Measurements from ENCODE around the gene CPT1B. TPM values are rescaled to one million over a fixed set of nuclear protein-coding genes. Genes with fewer than 3 reads are reported as not detected.

The CPT1B gene
- total RNA-seq, 1 experiment from 2014 or later = 13.1 TPM

GRCh38 chr22:50604256-50605001, 26.2 kb upstream of the CPT1B start:
- Histone ChIP-seq H2AFZ (ENCODE audit: low read length) (no peak overlapping the region), H3K79me2 (ENCODE audit: low read length) (no peaks in the 10 kb centered on the region), H3K4me3 (ENCODE audit: low read length) (no peak overlapping the region), H3K4me2 (ENCODE audit: low read length) (no peak overlapping the region), H3K9me2 (replicated peaks; ENCODE audit: low read length) (no peaks in the 10 kb centered on the region), H3F3A (ENCODE audit: low read length, unreplicated experiment) (no peaks in the 10 kb centered on the region), H3K27me3 (ENCODE audit: low read length) (no peaks in the 10 kb centered on the region), H3K36me3 (ENCODE audit: low read depth, low read length) (no peaks in the 10 kb centered on the region), H3K4me1 (ENCODE audit: insufficient read depth, low read length) (no peaks in the 10 kb centered on the region), H3K9ac (ENCODE audit: low read length) (no peak overlapping the region), H3K9me3 (ENCODE audit: low read length) (no peaks in the 10 kb centered on the region), H4K20me1 (ENCODE audit: low read length) (no peaks in the 10 kb centered on the region), H3K27ac (ENCODE audit: low read length) (no peak overlapping the region)
- no peak for DNase-seq
- ChIA-PET CTCF (no interaction called here), POLR2A (ENCODE audit: unreplicated experiment) (no interaction called here)
- no TSS peak for BruUV-seq (replicated peaks)
- TF ChIP-seq, protein P1, sequence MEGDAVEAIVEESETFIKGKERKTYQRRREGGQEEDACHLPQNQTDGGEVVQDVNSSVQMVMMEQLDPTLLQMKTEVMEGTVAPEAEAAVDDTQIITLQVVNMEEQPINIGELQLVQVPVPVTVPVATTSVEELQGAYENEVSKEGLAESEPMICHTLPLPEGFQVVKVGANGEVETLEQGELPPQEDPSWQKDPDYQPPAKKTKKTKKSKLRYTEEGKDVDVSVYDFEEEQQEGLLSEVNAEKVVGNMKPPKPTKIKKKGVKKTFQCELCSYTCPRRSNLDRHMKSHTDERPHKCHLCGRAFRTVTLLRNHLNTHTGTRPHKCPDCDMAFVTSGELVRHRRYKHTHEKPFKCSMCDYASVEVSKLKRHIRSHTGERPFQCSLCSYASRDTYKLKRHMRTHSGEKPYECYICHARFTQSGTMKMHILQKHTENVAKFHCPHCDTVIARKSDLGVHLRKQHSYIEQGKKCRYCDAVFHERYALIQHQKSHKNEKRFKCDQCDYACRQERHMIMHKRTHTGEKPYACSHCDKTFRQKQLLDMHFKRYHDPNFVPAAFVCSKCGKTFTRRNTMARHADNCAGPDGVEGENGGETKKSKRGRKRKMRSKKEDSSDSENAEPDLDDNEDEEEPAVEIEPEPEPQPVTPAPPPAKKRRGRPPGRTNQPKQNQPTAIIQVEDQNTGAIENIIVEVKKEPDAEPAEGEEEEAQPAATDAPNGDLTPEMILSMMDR (conservative IDR thresholded peaks at IDR 0.05; ENCODE audit: low read depth, low read length) = no peak
- TF ChIP-seq EZH2phosphoT487 (IDR thresholded peaks at IDR 0.05; ENCODE audit: borderline replicate concordance, low read length) (no peak), EZH2 (IDR thresholded peaks at IDR 0.05; ENCODE audit: low read length, unreplicated experiment) (no peak)
- intact Hi-C loops (cut with micrococcal nuclease) = no loop called here
- ATAC-seq = no peak

DNA sequence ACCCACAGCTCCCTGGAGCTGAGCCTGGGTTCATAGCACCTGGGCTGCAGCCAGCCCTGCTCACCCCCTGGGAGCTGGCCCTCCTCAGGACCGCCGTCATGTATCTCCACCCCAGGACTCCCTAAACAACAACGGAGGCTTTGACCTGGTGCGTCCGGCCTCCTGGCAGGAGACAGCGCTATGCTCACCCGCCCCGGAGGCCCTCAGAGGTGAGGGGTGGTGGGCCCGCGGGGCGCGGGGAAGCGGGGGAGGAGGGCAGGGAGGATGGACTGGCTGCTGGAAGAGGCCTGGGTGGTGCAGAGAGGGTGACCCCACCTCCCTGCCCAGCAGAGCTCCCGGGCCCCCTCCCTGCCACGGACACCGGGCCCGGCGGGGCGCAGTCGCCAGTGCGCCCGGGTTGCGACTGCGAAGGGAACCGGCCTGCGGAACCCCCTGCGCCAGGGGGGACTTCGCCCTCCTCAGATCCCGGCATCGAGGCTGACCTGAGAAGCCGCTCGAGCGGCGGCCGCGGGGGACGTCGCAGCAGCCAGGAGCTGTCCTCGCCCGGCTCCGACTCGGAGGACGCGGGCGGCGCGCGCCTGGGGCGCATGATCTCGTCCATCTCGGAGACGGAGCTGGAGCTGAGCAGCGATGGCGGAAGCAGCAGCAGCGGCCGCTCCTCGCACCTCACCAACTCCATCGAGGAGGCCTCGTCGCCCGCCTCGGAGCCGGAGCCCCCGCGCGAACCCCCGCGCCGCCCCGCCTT, 25.5 kb upstream of the CPT1B start:
- intact Hi-C loops (cut with micrococcal nuclease) = no loop called here

More for the DNA sequence above, 25.5 kb upstream of the CPT1B start:
- Histone ChIP-seq H3K4me2 (ENCODE audit: low read length) (no peak overlapping the region), H3K36me3 (ENCODE audit: low read depth, low read length) (no peaks in the 10 kb centered on the region), H4K20me1 (ENCODE audit: low read length) (no peaks in the 10 kb centered on the region), H3K9me3 (ENCODE audit: low read length) (no peaks in the 10 kb centered on the region), H3K27me3 (ENCODE audit: low read length) (no peaks in the 10 kb centered on the region), H3K4me3 (ENCODE audit: low read length) (no peak overlapping the region), H3K9ac (ENCODE audit: low read length) (no peak overlapping the region), H2AFZ (ENCODE audit: low read length) (no peak overlapping the region), H3K9me2 (replicated peaks; ENCODE audit: low read length) (no peaks in the 10 kb centered on the region), H3F3A (ENCODE audit: low read length, unreplicated experiment) (no peaks in the 10 kb centered on the region), H3K79me2 (ENCODE audit: low read length) (no peaks in the 10 kb centered on the region), H3K27ac (ENCODE audit: low read length) (no peak overlapping the region), H3K4me1 (ENCODE audit: insufficient read depth, low read length) (no peaks in the 10 kb centered on the region)
- ATAC-seq (no peak), DNase-seq (no peak)
- TF ChIP-seq EZH2phosphoT487 (IDR thresholded peaks at IDR 0.05; ENCODE audit: borderline replicate concordance, low read length) = no peak
- TF ChIP-seq, protein P1 (conservative IDR thresholded peaks at IDR 0.05; ENCODE audit: low read depth, low read length) = no peak
- no peak for TF ChIP-seq EZH2 (IDR thresholded peaks at IDR 0.05; ENCODE audit: low read length, unreplicated experiment)
- BruUV-seq (replicated peaks) = no TSS peak
- ChIA-PET POLR2A (ENCODE audit: unreplicated experiment) (no interaction called here), CTCF (no interaction called here)

All from PC-3 (cell line).